ENCODE results near the gene JAZF1. TPM values are rescaled to one million over a fixed set of nuclear protein-coding genes. Genes with fewer than 3 reads are reported as not detected.

The JAZF1 gene
- total and polyA plus RNA-seq, 9 donors, result 10.4 to 36.0 (median 19.9) TPM

- TF ChIP-seq POLR2A (IDR thresholded peaks at IDR 0.05) (no peak), EP300 (IDR thresholded peaks at IDR 0.05) (no peak), CTCF (IDR thresholded peaks at IDR 0.05) (no peak)
- WGBS, 3 donors, result 90 to 97% (median 90%) methylated on average over 4 of the region's 4 CpGs
- Histone ChIP-seq H3K4me3 (no peak overlapping the region), H3K4me1 (ENCODE audit: insufficient read depth) (peaks cover 8% of the 10 kb centered on the region), H3K36me3 (no peaks in the 10 kb centered on the region), H3K27me3 (no peaks in the 10 kb centered on the region), H3K27ac (no peak overlapping the region), H3K9me3 (no peaks in the 10 kb centered on the region)
- intact Hi-C loops (cut with DNase I), result no loop called here
- no peak for DNase-seq
These were observed 118.8 kb downstream of the JAZF1 start for GRCh38 chr7:28061824-28062196.

- TF ChIP-seq POLR2A (IDR thresholded peaks at IDR 0.05), result no peak
- no peak for TF ChIP-seq EP300 (IDR thresholded peaks at IDR 0.05)
- no peak for TF ChIP-seq CTCF (IDR thresholded peaks at IDR 0.05)
- intact Hi-C loops (cut with DNase I), result no loop called here
- Histone ChIP-seq H3K4me3 (no peak overlapping the region), H3K27ac (no peak overlapping the region), H3K9me3 (no peaks in the 10 kb centered on the region), H3K4me1 (ENCODE audit: insufficient read depth) (peaks cover 8% of the 10 kb centered on the region), H3K27me3 (no peaks in the 10 kb centered on the region), H3K36me3 (no peaks in the 10 kb centered on the region)
- WGBS, 3 donors, result 32 to 62% (median 45%) methylated on average over 1 of the region's 1 CpG
- no peak for DNase-seq
These were observed 120.1 kb downstream of the JAZF1 start for GRCh38 chr7:28060371-28060950.

- H3K27ac ChIP-seq, result no peak overlapping the region
- WGBS, 3 donors, result 59 to 67% (median 60%) methylated on average over 3 of the region's 3 CpGs
- intact Hi-C loops (cut with DNase I), result no loop called here
These were observed 125.4 kb downstream of the JAZF1 start for GRCh38 chr7:28055161-28055544.

GRCh38 chr7:28054531-28055160 is 125.9 kb downstream of the JAZF1 start:
- no peak for DNase-seq
- Histone ChIP-seq H3K4me3 (no peak overlapping the region), H3K4me1 (ENCODE audit: insufficient read depth) (peaks cover 2% of the 10 kb centered on the region), H3K27me3 (no peaks in the 10 kb centered on the region), H3K36me3 (no peaks in the 10 kb centered on the region), H3K27ac (no peak overlapping the region), H3K9me3 (no peaks in the 10 kb centered on the region)
- WGBS, 3 donors, result 88 to 92% (median 91%) methylated on average over 10 of the region's 10 CpGs
- TF ChIP-seq POLR2A (IDR thresholded peaks at IDR 0.05) (no peak), EP300 (IDR thresholded peaks at IDR 0.05) (no peak), CTCF (IDR thresholded peaks at IDR 0.05) (no peak)
- intact Hi-C loops (cut with DNase I), result no loop called here

More at GRCh38 chr7:28055161-28055544, 125.4 kb downstream of the JAZF1 start:
- TF ChIP-seq CTCF (IDR thresholded peaks at IDR 0.05), result no peak
- no peak for TF ChIP-seq EP300 (IDR thresholded peaks at IDR 0.05)
- no peak for TF ChIP-seq POLR2A (IDR thresholded peaks at IDR 0.05)
- DNase-seq, result no peak
- no peak overlapping the region for H3K4me3 ChIP-seq
- H3K4me1 ChIP-seq (ENCODE audit: insufficient read depth), result peaks cover 2% of the 10 kb centered on the region
- H3K36me3 ChIP-seq, result no peaks in the 10 kb centered on the region
- H3K27me3 ChIP-seq, result no peaks in the 10 kb centered on the region
- H3K9me3 ChIP-seq, result no peaks in the 10 kb centered on the region
